ENCODE data around the gene TBXAS1.

TBXAS1 gene

GRCh38 chr7:139942636-139943035 lies 113.6 kb downstream of the TBXAS1 start:
- no peaks in the 10 kb centered on the region for H3K79me2 ChIP-seq (ENCODE audit: control insufficient read depth, low read length)
- H3K9me3 ChIP-seq (ENCODE audit: control insufficient read depth, insufficient read depth, low read length): no peaks in the 10 kb centered on the region
- H3K9me2 ChIP-seq (replicated peaks; ENCODE audit: control insufficient read depth, low read length): no peaks in the 10 kb centered on the region
- H3K4me1 ChIP-seq (ENCODE audit: control insufficient read depth, low read length): peaks cover 7% of the 10 kb centered on the region; the same call in 1 of the 2 replicates
- peaks cover 11% of the 10 kb centered on the region; the same call in 1 of the 2 replicates for H3K27me3 ChIP-seq (ENCODE audit: control insufficient read depth, low read length)
- no peaks in the 10 kb centered on the region for H3K36me3 ChIP-seq (ENCODE audit: control insufficient read depth, low read length)
- H3K4me2 ChIP-seq (ENCODE audit: low read length): no peak overlapping the region
- no peaks in the 10 kb centered on the region for H4K20me1 ChIP-seq (ENCODE audit: control insufficient read depth, insufficient read depth, low read depth, low read length)
- no peak overlapping the region for H3K4me3 ChIP-seq (ENCODE audit: low read length)
- TF ChIP-seq EZH2phosphoT487 (IDR thresholded peaks at IDR 0.05; ENCODE audit: borderline replicate concordance, low read length): no peak
- TF ChIP-seq, protein P1, sequence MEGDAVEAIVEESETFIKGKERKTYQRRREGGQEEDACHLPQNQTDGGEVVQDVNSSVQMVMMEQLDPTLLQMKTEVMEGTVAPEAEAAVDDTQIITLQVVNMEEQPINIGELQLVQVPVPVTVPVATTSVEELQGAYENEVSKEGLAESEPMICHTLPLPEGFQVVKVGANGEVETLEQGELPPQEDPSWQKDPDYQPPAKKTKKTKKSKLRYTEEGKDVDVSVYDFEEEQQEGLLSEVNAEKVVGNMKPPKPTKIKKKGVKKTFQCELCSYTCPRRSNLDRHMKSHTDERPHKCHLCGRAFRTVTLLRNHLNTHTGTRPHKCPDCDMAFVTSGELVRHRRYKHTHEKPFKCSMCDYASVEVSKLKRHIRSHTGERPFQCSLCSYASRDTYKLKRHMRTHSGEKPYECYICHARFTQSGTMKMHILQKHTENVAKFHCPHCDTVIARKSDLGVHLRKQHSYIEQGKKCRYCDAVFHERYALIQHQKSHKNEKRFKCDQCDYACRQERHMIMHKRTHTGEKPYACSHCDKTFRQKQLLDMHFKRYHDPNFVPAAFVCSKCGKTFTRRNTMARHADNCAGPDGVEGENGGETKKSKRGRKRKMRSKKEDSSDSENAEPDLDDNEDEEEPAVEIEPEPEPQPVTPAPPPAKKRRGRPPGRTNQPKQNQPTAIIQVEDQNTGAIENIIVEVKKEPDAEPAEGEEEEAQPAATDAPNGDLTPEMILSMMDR (IDR thresholded peaks at IDR 0.05; ENCODE audit: low read depth, low read length, poor library complexity, severe bottlenecking): no peak
- no peaks in the 10 kb centered on the region for H3F3A ChIP-seq (ENCODE audit: control insufficient read depth, insufficient read depth)
- H3K27ac ChIP-seq (ENCODE audit: low read depth, low read length): no peak overlapping the region

GRCh38 chr7:139943401-139943800 lies 114.3 kb downstream of the TBXAS1 start:
- H3K9me2 ChIP-seq (replicated peaks; ENCODE audit: control insufficient read depth, low read length): no peaks in the 10 kb centered on the region
- H3K4me3 ChIP-seq (ENCODE audit: low read length): no peak overlapping the region
- no peaks in the 10 kb centered on the region for H3K79me2 ChIP-seq (ENCODE audit: control insufficient read depth, low read length)
- TF ChIP-seq EZH2phosphoT487 (IDR thresholded peaks at IDR 0.05; ENCODE audit: borderline replicate concordance, low read length): no peak
- TF ChIP-seq, protein P1 (IDR thresholded peaks at IDR 0.05; ENCODE audit: low read depth, low read length, poor library complexity, severe bottlenecking): no peak
- no peaks in the 10 kb centered on the region for H3F3A ChIP-seq (ENCODE audit: control insufficient read depth, insufficient read depth)
- no peaks in the 10 kb centered on the region for H3K36me3 ChIP-seq (ENCODE audit: control insufficient read depth, low read length)
- H3K27ac ChIP-seq (ENCODE audit: low read depth, low read length): no peak overlapping the region
- no peaks in the 10 kb centered on the region for H4K20me1 ChIP-seq (ENCODE audit: control insufficient read depth, insufficient read depth, low read depth, low read length)
- H3K27me3 ChIP-seq (ENCODE audit: control insufficient read depth, low read length): peaks cover 11% of the 10 kb centered on the region; the same call in 1 of the 2 replicates
- H3K9me3 ChIP-seq (ENCODE audit: control insufficient read depth, insufficient read depth, low read length): no peaks in the 10 kb centered on the region
- H3K4me1 ChIP-seq (ENCODE audit: control insufficient read depth, low read length): peaks cover 7% of the 10 kb centered on the region; the same call in 1 of the 2 replicates
- no peak overlapping the region for H3K4me2 ChIP-seq (ENCODE audit: low read length)

- no peaks in the 10 kb centered on the region for H3K9me2 ChIP-seq (replicated peaks; ENCODE audit: control insufficient read depth, low read length)
- no peaks in the 10 kb centered on the region for H3K9me3 ChIP-seq (ENCODE audit: control insufficient read depth, insufficient read depth, low read length)
- TF ChIP-seq, protein P1 (IDR thresholded peaks at IDR 0.05; ENCODE audit: low read depth, low read length, poor library complexity, severe bottlenecking): no peak
- no peak for TF ChIP-seq EZH2phosphoT487 (IDR thresholded peaks at IDR 0.05; ENCODE audit: borderline replicate concordance, low read length)
- H3K27me3 ChIP-seq (ENCODE audit: control insufficient read depth, low read length): peaks cover 11% of the 10 kb centered on the region; the same call in 1 of the 2 replicates
- no peaks in the 10 kb centered on the region for H3K79me2 ChIP-seq (ENCODE audit: control insufficient read depth, low read length)
- no peaks in the 10 kb centered on the region for H3F3A ChIP-seq (ENCODE audit: control insufficient read depth, insufficient read depth)
- no peaks in the 10 kb centered on the region for H4K20me1 ChIP-seq (ENCODE audit: control insufficient read depth, insufficient read depth, low read depth, low read length)
- no peak overlapping the region for H3K4me3 ChIP-seq (ENCODE audit: low read length)
- H3K27ac ChIP-seq (ENCODE audit: low read depth, low read length): no peak overlapping the region
- no peaks in the 10 kb centered on the region for H3K36me3 ChIP-seq (ENCODE audit: control insufficient read depth, low read length)
- peaks cover 7% of the 10 kb centered on the region; the same call in 1 of the 2 replicates for H3K4me1 ChIP-seq (ENCODE audit: control insufficient read depth, low read length)
- H3K4me2 ChIP-seq (ENCODE audit: low read length): no peak overlapping the region
Observed at GRCh38 chr7:139944248-139944647, 115.2 kb downstream of the TBXAS1 start.

Measured in DOHH2 (cell line).